Activated CD4-positive, alpha-beta T cell treated with anti-CD3 and anti-CD28 coated beads, Interleukin-2, amount 10 ng/mL, durations not matched to agents 24 days and 14 days (primary cell): ENCODE measurements around the gene CMTM5. TPM values are rescaled to one million over a fixed set of nuclear protein-coding genes. Genes with fewer than 3 reads are reported as not detected.

Experiments used
- DNase-seq: peaks from one replicate; pipeline ENCODE4 v3.0.0; 2022
- H3K27ac Mint-ChIP-seq: one replicate; pipeline ENCODE4 v1.8.0; 2022; ENCODE audit warnings: mild to moderate bottlenecking, mixed read lengths
- H3K27me3 Mint-ChIP-seq: one replicate; pipeline ENCODE4 v1.8.0; 2022; ENCODE audit warnings: mixed read lengths
- H3K36me3 Mint-ChIP-seq: one replicate; pipeline ENCODE4 v1.8.0; 2022; ENCODE audit warnings: low read depth, mild to moderate bottlenecking, mixed read lengths
- H3K4me1 Mint-ChIP-seq: one replicate; pipeline ENCODE4 v1.8.0; 2021; ENCODE audit warnings: mixed read lengths
- H3K4me3 Mint-ChIP-seq: one replicate; pipeline ENCODE4 v1.8.0; 2022; ENCODE audit warnings: mild to moderate bottlenecking, moderate library complexity, mixed read lengths
- H3K9me3 Mint-ChIP-seq: one replicate; pipeline ENCODE4 v1.8.0; 2021; ENCODE audit warnings: mixed read lengths
- intact Hi-C: fragments of 100-400 bp; cut with micrococcal nuclease; formaldehyde crosslinking; loops from one replicate; pipeline ENCODE4 v1.15.1; 2023
- total RNA-seq: library from RNA; stranded (reverse); gene quantifications from 2 replicates; pipeline ENCODE4 v1.2.3, GENCODE V29; 2022

The CMTM5 gene
- not detected in 2 replicates for total RNA-seq

GRCh38 chr14:23376482-23377197 lies at the start of gene CMTM5:
Gene CMTM5, plus strand, starts transcription at chr14:23377046. Its CDS starts 206 bp downstream, at chr14:23377252.
- Mint-ChIP-seq H3K36me3 (no peaks in the 10 kb centered on the region), H3K27ac (no peak within 1 kb of the TSS), H3K27me3 (peaks cover 6% of the 10 kb centered on the region), H3K4me3 (no peak within 1 kb of the TSS), H3K9me3 (no peaks in the 10 kb centered on the region), H3K4me1 (no peaks in the 10 kb centered on the region)
- intact Hi-C loops, result no loop called here
- DNase-seq, result no peak

- Mint-ChIP-seq H3K27ac (no peak overlapping the region), H3K4me3 (no peak overlapping the region), H3K9me3 (no peaks in the 10 kb centered on the region), H3K27me3 (peaks cover 4% of the 10 kb centered on the region), H3K4me1 (peaks cover 5% of the 10 kb centered on the region), H3K36me3 (peaks cover 30% of the 10 kb centered on the region)
- DNase-seq, result peak; percentile 88
- intact Hi-C loops, result loop anchor here (1.0 to 2.0 kb wide), 4 partner anchors 25 to 235 kb away; partner anchors contain the start of gene SLC22A17
These were observed 48.7 kb upstream of the CMTM5 start for GRCh38 chr14:23327947-23328744.

GRCh38 chr14:23335623-23336022 lies 41.2 kb upstream of the CMTM5 start:
- intact Hi-C loops, result no loop called here
- peaks cover 3% of the 10 kb centered on the region for H3K9me3 Mint-ChIP-seq
- no peak overlapping the region for H3K27ac Mint-ChIP-seq
- DNase-seq, result no peak
- no peaks in the 10 kb centered on the region for H3K4me1 Mint-ChIP-seq
- H3K27me3 Mint-ChIP-seq, result peaks cover 25% of the 10 kb centered on the region
- no peaks in the 10 kb centered on the region for H3K36me3 Mint-ChIP-seq
- H3K4me3 Mint-ChIP-seq, result no peak overlapping the region

GRCh38 chr14:23339506-23340268 lies 37.2 kb upstream of the CMTM5 start:
- no peak for DNase-seq
- H3K4me3 Mint-ChIP-seq, result no peak overlapping the region
- no peaks in the 10 kb centered on the region for H3K36me3 Mint-ChIP-seq
- intact Hi-C loops, result no loop called here
- H3K27ac Mint-ChIP-seq, result no peak overlapping the region
- no peaks in the 10 kb centered on the region for H3K4me1 Mint-ChIP-seq
- H3K27me3 Mint-ChIP-seq, result peaks cover 29% of the 10 kb centered on the region
- peaks cover 3% of the 10 kb centered on the region for H3K9me3 Mint-ChIP-seq

GRCh38 chr14:23344481-23344880 lies 32.4 kb upstream of the CMTM5 start:
- no peak overlapping the region for H3K27ac Mint-ChIP-seq
- no peaks in the 10 kb centered on the region for H3K4me1 Mint-ChIP-seq
- intact Hi-C loops, result no loop called here
- no peaks in the 10 kb centered on the region for H3K36me3 Mint-ChIP-seq
- no peak for DNase-seq
- H3K4me3 Mint-ChIP-seq, result no peak overlapping the region
- peaks cover 3% of the 10 kb centered on the region for H3K9me3 Mint-ChIP-seq
- H3K27me3 Mint-ChIP-seq, result peaks cover 12% of the 10 kb centered on the region

GRCh38 chr14:23345987-23346692 lies 30.7 kb upstream of the CMTM5 start:
- Mint-ChIP-seq H3K27me3 (peaks cover 22% of the 10 kb centered on the region), H3K4me3 (no peak overlapping the region), H3K27ac (no peak overlapping the region), H3K36me3 (no peaks in the 10 kb centered on the region), H3K9me3 (no peaks in the 10 kb centered on the region), H3K4me1 (peaks cover 2% of the 10 kb centered on the region)
- intact Hi-C loops, result no loop called here
- DNase-seq, result no peak

- intact Hi-C loops, result no loop called here
- H3K36me3 Mint-ChIP-seq, result no peaks in the 10 kb centered on the region
These were observed 30.0 kb upstream of the CMTM5 start for GRCh38 chr14:23346693-23347405.

GRCh38 chr14:23347406-23348296 lies 29.2 kb upstream of the CMTM5 start:
- peaks cover 20% of the 10 kb centered on the region for H3K27me3 Mint-ChIP-seq
- peaks cover 2% of the 10 kb centered on the region for H3K4me1 Mint-ChIP-seq
- H3K4me3 Mint-ChIP-seq, result no peak overlapping the region
- DNase-seq, result no peak
- H3K36me3 Mint-ChIP-seq, result no peaks in the 10 kb centered on the region
- H3K9me3 Mint-ChIP-seq, result no peaks in the 10 kb centered on the region
- H3K27ac Mint-ChIP-seq, result no peak overlapping the region
- intact Hi-C loops, result no loop called here

More at GRCh38 chr14:23346693-23347405, 30.0 kb upstream of the CMTM5 start:
- DNase-seq, result no peak
- H3K4me1 Mint-ChIP-seq, result peaks cover 2% of the 10 kb centered on the region
- H3K4me3 Mint-ChIP-seq, result no peak overlapping the region
- no peak overlapping the region for H3K27ac Mint-ChIP-seq
- peaks cover 25% of the 10 kb centered on the region for H3K27me3 Mint-ChIP-seq
- no peaks in the 10 kb centered on the region for H3K9me3 Mint-ChIP-seq

GRCh38 chr14:23348297-23348655 lies 28.6 kb upstream of the CMTM5 start:
- Mint-ChIP-seq H3K4me3 (no peak overlapping the region), H3K36me3 (no peaks in the 10 kb centered on the region), H3K27ac (no peak overlapping the region), H3K9me3 (no peaks in the 10 kb centered on the region), H3K4me1 (peaks cover 4% of the 10 kb centered on the region), H3K27me3 (peaks cover 25% of the 10 kb centered on the region)
- intact Hi-C loops, result no loop called here
- no peak for DNase-seq

- H3K4me1 Mint-ChIP-seq, result peaks cover 4% of the 10 kb centered on the region
- H3K9me3 Mint-ChIP-seq, result no peaks in the 10 kb centered on the region
- no peak overlapping the region for H3K4me3 Mint-ChIP-seq
- H3K27ac Mint-ChIP-seq, result no peak overlapping the region
- H3K36me3 Mint-ChIP-seq, result no peaks in the 10 kb centered on the region
- DNase-seq, result no peak
- intact Hi-C loops, result no loop called here
- H3K27me3 Mint-ChIP-seq, result peaks cover 32% of the 10 kb centered on the region
These were observed 27.5 kb upstream of the CMTM5 start for GRCh38 chr14:23349156-23349845.

- intact Hi-C loops, result loop anchor here (2.0 kb wide), 1 partner anchor 23 kb away; no protein-coding TSS in a partner anchor
- Mint-ChIP-seq H3K4me3 (peak overlapping the region; percentile 78), H3K27ac (no peak overlapping the region), H3K36me3 (no peaks in the 10 kb centered on the region), H3K9me3 (no peaks in the 10 kb centered on the region), H3K4me1 (peaks cover 4% of the 10 kb centered on the region), H3K27me3 (peaks cover 42% of the 10 kb centered on the region)
- no peak for DNase-seq
These were observed 25.0 kb upstream of the CMTM5 start for GRCh38 chr14:23351681-23352505.
